GM12878 (cell line): ENCODE results near the gene RERE. TPM values are rescaled to one million over a fixed set of nuclear protein-coding genes. Genes with fewer than 3 reads are reported as not detected.

Source experiments
- ATAC-seq: fragments of 200-7000 bp; cut with Tn5 transposase; 3 replicates; pipeline ENCODE4 v1.9.1; 2020; ENCODE audit warnings: mild to moderate bottlenecking, moderate library complexity
- BruUV-seq: library from RNA; stranded (reverse); fragments of 400-500 nt; replicated peaks from 2 replicates; lab custom pipeline; 2021; lab: Mats Ljungman, UMichigan
- CTCF ChIA-PET: fragments of 300-600 bp; sonication (Branson Sonifier 250); formaldehyde crosslinking; extraction: SDS; loops from one replicate; lab custom pipeline; 2021; ENCODE audit warnings: inconsistent platforms; lab: Yijun Ruan, JAX
- POLR2A ChIA-PET: fragments of 350-600 bp; formaldehyde crosslinking; extraction: SDS; loops from one replicate; lab custom pipeline; 2021; ENCODE audit warnings: inconsistent platforms; lab: Charles Lee
- RAD21 ChIA-PET: fragments of 300-600 bp; sonication (Branson Sonifier 250); formaldehyde crosslinking; loops from one replicate; lab custom pipeline; 2023; ENCODE audit warnings: antibody characterized with exemption; ENCODE audit not compliant: unreplicated experiment; lab: Charles Lee
- SMC1A ChIA-PET: fragments of 300-600 bp; sonication (Branson Sonifier 250); formaldehyde crosslinking; loops from one replicate; lab custom pipeline; 2023; ENCODE audit not compliant: unreplicated experiment, uncharacterized antibody; lab: Charles Lee
- DNase-seq: peaks from one replicate; pipeline ENCODE4 v3.0.0-alpha.2; 2011; ENCODE audit warnings: low read depth, low spot score
- FAIRE-seq: peaks from 3 replicates; lab custom pipeline; 2011; peaks lifted over from hg19 to GRCh38; lab: Jason Lieb, UNC
- H2AFZ ChIP-seq: 2 replicates; pipeline ENCODE4 v1.6.0; 2011; ENCODE audit warnings: low read depth, low read length, control low read depth; ENCODE audit not compliant: control insufficient read depth
- H3K27ac ChIP-seq: 2 replicates; pipeline ENCODE4 v1.5.1; 2011; ENCODE audit warnings: control low read depth; ENCODE audit not compliant: control insufficient read depth, insufficient read depth
- H3K27me3 ChIP-seq, 2 experiments: replicated peaks in 1 of 2; 2 replicates each; pipeline versions ENCODE4 v1.6.0 to v1.6.1; 2011; ENCODE audit warnings: low read length in 1 of 2; ENCODE audit not compliant: control insufficient read depth in 2 of 2, insufficient read depth in 2 of 2
- H3K36me3 ChIP-seq, 2 experiments: 2 replicates each; pipeline ENCODE4 v1.5.1; 2011; ENCODE audit warnings: low read length in 1 of 2; ENCODE audit not compliant: control insufficient read depth in 2 of 2, insufficient read depth in 2 of 2
- H3K4me1 ChIP-seq: 2 replicates; pipeline ENCODE4 v1.6.1; 2011; ENCODE audit warnings: mild to moderate bottlenecking, low read length, moderate library complexity, mixed read lengths; ENCODE audit not compliant: control insufficient read depth, insufficient read depth
- H3K4me2 ChIP-seq: 2 replicates; pipeline ENCODE4 v1.6.0; 2011; ENCODE audit warnings: control low read depth; ENCODE audit not compliant: control insufficient read depth, insufficient read depth
- H3K4me3 ChIP-seq: fragments of 200-600 bp; sonication (generic); 2 replicates; pipeline ENCODE4 v1.5.1; 2016
- H3K79me2 ChIP-seq: 2 replicates; pipeline ENCODE4 v1.6.0; 2011; ENCODE audit warnings: low read length; ENCODE audit not compliant: control insufficient read depth, insufficient read depth
- H3K9ac ChIP-seq: 2 replicates; pipeline ENCODE4 v1.8.0; 2011; ENCODE audit warnings: low read length, control low read depth, mixed read lengths; ENCODE audit not compliant: control insufficient read depth, insufficient read depth
- H3K9me3 ChIP-seq: replicated peaks from 3 replicates; pipeline ENCODE4 v1.5.1; 2011; ENCODE audit warnings: mild to moderate bottlenecking, low read length; ENCODE audit not compliant: control insufficient read depth, insufficient read depth
- H4K20me1 ChIP-seq: 2 replicates; pipeline ENCODE4 v1.6.0; 2011; ENCODE audit not compliant: control insufficient read depth, insufficient read depth
- BACH1 ChIP-seq: fragments of 450-650 bp; IDR thresholded peaks from 2 replicates; pipeline ENCODE4 v1.6.1; 2017; ENCODE audit warnings: mild to moderate bottlenecking, borderline replicate concordance
- EED ChIP-seq: sonication (generic); IDR thresholded peaks from 2 replicates; pipeline ENCODE4 v1.6.1; 2016; ENCODE audit warnings: antibody characterized with exemption, low read depth
- IKZF2 ChIP-seq, 2 experiments: fragments of 450-650 bp; IDR thresholded peaks; 2 replicates each; pipeline ENCODE4 v1.6.1; 2017; ENCODE audit warnings: mild to moderate bottlenecking in 2 of 2, moderate library complexity in 2 of 2
- JUND ChIP-seq: IDR thresholded peaks from 2 replicates; pipeline ENCODE4 v1.6.1; 2012; ENCODE audit warnings: low read depth, mild to moderate bottlenecking, low read length, improper control_type of control experiment, moderate library complexity
- NR2C1 ChIP-seq: fragments of 450-650 bp; IDR thresholded peaks from 2 replicates; pipeline ENCODE4 v1.6.1; 2017; ENCODE audit warnings: antibody characterized with exemption, mild to moderate bottlenecking, moderate library complexity
- NRF1 ChIP-seq: conservative IDR thresholded peaks from 2 replicates; pipeline ENCODE4 v1.6.1; 2011; ENCODE audit warnings: mild to moderate bottlenecking, low read depth, low read length, improper control_type of control experiment
- PAX8 ChIP-seq: fragments of 450-650 bp; IDR thresholded peaks from 2 replicates; pipeline ENCODE4 v1.6.1; 2017; ENCODE audit warnings: mild to moderate bottlenecking, moderate library complexity
- SRF ChIP-seq, 2 experiments: IDR thresholded peaks; 2 replicates each; pipeline ENCODE4 v1.6.1; 2011; ENCODE audit warnings: low read depth in 2 of 2, low read length in 2 of 2, mild to moderate bottlenecking in 1 of 2, moderate library complexity in 1 of 2
- STAT3 ChIP-seq: IDR thresholded peaks from 2 replicates; pipeline ENCODE4 v1.6.1; 2011; ENCODE audit warnings: low read depth, low read length, improper control_type of control experiment
- SUZ12 ChIP-seq: fragments of 200-600 bp; sonication (generic); IDR thresholded peaks from one replicate; pipeline ENCODE4 v1.6.1; 2018; ENCODE audit warnings: antibody characterized with exemption, mild to moderate bottlenecking; ENCODE audit not compliant: unreplicated experiment
- YBX1 ChIP-seq: fragments of 450-650 bp; IDR thresholded peaks from 2 replicates; pipeline ENCODE4 v1.6.1; 2016; ENCODE audit warnings: antibody characterized with exemption
- ZNF274 ChIP-seq: IDR thresholded peaks from one replicate; pipeline ENCODE4 v1.8.0; 2011; ENCODE audit not compliant: insufficient read length, insufficient read depth
- WGBS: methylation state at CpG from one replicate; pipeline ENCODE4 v1.1.6; 2016; ENCODE audit warnings: low lambda C conversion rate; ENCODE audit not compliant: insufficient replicate concordance, insufficient coverage; ENCODE audit errors: missing lambda C conversion rate; 5-methylcytosine and 5-hydroxymethylcytosine counted together
- in situ Hi-C: fragments of 300-500 bp; cut with MboI; formaldehyde crosslinking; loops from 9 replicates; pipeline ENCODE4 v1.14.3; 2018; ENCODE audit warnings: mixed read lengths
- intact Hi-C: fragments of 100-400 bp; cut with micrococcal nuclease; formaldehyde crosslinking; loops from one replicate; pipeline ENCODE4 v1.14.2; 2022; ENCODE audit not compliant: unreplicated experiment
- polyA plus RNA-seq, 11 experiments: library from polyadenylated mRNA; depleted of rRNA in 4 of 11; unstranded in 6 of 11; stranded (reverse) in 5 of 11; fragments of >200 nt; fragmentation: Nextera tagmentation in 4 of 11; fragmentation: Illumina TruSeq in 1 of 11; extraction: Ambion mirVana in 4 of 11; extraction: Trizol in 1 of 11; gene quantifications; 1 replicate in 1 of 11; 2 replicates in 10 of 11; pipeline versions ENCODE4 v1.2.1 to v1.2.3, GENCODE V29; 2011 to 2016; ENCODE audit warnings: inconsistent platforms in 2 of 11, missing spikeins in 2 of 11, low read depth in 1 of 11
- total RNA-seq, 4 experiments: library from RNA; depleted of rRNA in 3 of 4; stranded (reverse); fragments of >200 nt in 3 of 4; fragmentation: Illumina TruSeq in 1 of 4; extraction: Trizol in 1 of 4; gene quantifications; 2 replicates each; pipeline versions ENCODE4 v1.2.1 to v1.2.3, GENCODE V29; 2013 to 2021
- TF ChIP-seq, protein P1 (sequence below): fragments of 450-650 bp; IDR thresholded peaks from 2 replicates; pipeline ENCODE4 v1.6.1; 2014; ENCODE audit warnings: mild to moderate bottlenecking
- TF ChIP-seq, protein P2 (sequence below): fragments of 450-650 bp; IDR thresholded peaks from 2 replicates; pipeline ENCODE4 v1.6.1; 2018; ENCODE audit warnings: mild to moderate bottlenecking, low read depth, moderate library complexity; ENCODE audit not compliant: partially characterized antibody
- TF ChIP-seq, protein P3 (sequence below): fragments of 450-650 bp; IDR thresholded peaks from 2 replicates; pipeline ENCODE4 v1.6.1; 2017; ENCODE audit warnings: low read depth, mild to moderate bottlenecking, moderate library complexity
- TF ChIP-seq, protein P4 (sequence below): fragments of 450-650 bp; IDR thresholded peaks from 2 replicates; pipeline ENCODE4 v1.6.1; 2017; ENCODE audit warnings: mild to moderate bottlenecking, low read depth, inconsistent platforms; ENCODE audit not compliant: poor library complexity, severe bottlenecking

RERE gene
- total and polyA plus RNA-seq, 10 of the 15 experiments (the other 5 are each of a cell fraction or from before 2014, with no cell fraction given), result 5.2 to 60.5 (median 20.2) TPM

DNA sequence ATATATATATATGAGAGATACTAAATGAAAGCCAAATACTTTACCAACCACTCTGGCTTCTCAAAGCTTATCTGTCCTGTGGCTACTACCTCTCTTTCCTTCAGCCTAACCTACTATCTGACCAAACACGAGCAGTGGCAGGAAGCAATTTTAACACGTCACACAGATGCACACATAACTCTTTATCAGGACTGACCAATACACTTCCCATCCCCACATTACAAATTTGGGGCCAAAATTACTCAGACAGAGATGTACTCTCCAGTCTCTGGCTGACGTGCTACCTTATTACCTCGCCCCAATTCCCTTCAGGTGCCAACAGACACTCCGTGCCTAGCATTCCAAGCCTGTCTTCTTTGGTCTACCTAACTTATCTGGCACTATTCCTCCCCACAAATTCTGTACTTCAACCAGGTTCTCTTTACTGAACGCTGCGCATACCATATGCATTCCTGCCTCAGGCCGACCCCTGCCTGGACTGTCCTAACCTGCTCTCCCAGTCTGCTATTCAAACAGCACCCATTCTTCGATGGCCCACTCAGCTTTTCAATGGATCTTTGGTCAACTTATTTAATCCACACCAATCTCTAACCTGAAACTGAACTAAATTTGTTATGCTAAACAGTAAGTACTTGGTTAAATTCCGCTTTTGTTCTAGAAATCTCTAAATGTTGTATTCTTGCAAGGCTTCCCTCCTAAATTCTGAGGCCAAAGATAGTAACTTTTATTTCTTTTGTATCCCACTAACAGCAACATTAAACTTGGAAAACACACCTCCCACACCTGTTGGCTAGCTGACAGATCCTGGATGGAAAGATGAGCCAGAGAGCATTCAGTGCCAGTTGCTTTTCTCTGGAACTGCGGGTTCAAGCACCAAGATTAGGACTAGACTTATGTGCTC is 27.9 kb downstream of the RERE start:
- CTCF ChIA-PET, result no interaction called here
- intact Hi-C loops (no loop called here), in situ Hi-C loops (no loop called here)
- TF ChIP-seq, protein P1, sequence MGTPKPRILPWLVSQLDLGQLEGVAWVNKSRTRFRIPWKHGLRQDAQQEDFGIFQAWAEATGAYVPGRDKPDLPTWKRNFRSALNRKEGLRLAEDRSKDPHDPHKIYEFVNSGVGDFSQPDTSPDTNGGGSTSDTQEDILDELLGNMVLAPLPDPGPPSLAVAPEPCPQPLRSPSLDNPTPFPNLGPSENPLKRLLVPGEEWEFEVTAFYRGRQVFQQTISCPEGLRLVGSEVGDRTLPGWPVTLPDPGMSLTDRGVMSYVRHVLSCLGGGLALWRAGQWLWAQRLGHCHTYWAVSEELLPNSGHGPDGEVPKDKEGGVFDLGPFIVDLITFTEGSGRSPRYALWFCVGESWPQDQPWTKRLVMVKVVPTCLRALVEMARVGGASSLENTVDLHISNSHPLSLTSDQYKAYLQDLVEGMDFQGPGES, result no peak
- no peak for TF ChIP-seq NR2C1
- no peak for TF ChIP-seq EED
- no peak for TF ChIP-seq JUND
- TF ChIP-seq BACH1, result no peak
- TF ChIP-seq NRF1, result no peak
- no peak for TF ChIP-seq SRF (IDR thresholded peaks at IDR 0.05; ENCODE audit: low read depth in 2 of 2, low read length in 2 of 2)
- no peak for TF ChIP-seq YBX1
- TF ChIP-seq SUZ12, result no peak
- TF ChIP-seq PAX8, result no peak
- TF ChIP-seq ZNF274, result no peak
- no peak for TF ChIP-seq STAT3
- TF ChIP-seq, protein P2, sequence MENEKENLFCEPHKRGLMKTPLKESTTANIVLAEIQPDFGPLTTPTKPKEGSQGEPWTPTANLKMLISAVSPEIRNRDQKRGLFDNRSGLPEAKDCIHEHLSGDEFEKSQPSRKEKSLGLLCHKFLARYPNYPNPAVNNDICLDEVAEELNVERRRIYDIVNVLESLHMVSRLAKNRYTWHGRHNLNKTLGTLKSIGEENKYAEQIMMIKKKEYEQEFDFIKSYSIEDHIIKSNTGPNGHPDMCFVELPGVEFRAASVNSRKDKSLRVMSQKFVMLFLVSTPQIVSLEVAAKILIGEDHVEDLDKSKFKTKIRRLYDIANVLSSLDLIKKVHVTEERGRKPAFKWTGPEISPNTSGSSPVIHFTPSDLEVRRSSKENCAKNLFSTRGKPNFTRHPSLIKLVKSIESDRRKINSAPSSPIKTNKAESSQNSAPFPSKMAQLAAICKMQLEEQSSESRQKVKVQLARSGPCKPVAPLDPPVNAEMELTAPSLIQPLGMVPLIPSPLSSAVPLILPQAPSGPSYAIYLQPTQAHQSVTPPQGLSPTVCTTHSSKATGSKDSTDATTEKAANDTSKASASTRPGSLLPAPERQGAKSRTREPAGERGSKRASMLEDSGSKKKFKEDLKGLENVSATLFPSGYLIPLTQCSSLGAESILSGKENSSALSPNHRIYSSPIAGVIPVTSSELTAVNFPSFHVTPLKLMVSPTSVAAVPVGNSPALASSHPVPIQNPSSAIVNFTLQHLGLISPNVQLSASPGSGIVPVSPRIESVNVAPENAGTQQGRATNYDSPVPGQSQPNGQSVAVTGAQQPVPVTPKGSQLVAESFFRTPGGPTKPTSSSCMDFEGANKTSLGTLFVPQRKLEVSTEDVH, result no peak
- TF ChIP-seq, protein P3, sequence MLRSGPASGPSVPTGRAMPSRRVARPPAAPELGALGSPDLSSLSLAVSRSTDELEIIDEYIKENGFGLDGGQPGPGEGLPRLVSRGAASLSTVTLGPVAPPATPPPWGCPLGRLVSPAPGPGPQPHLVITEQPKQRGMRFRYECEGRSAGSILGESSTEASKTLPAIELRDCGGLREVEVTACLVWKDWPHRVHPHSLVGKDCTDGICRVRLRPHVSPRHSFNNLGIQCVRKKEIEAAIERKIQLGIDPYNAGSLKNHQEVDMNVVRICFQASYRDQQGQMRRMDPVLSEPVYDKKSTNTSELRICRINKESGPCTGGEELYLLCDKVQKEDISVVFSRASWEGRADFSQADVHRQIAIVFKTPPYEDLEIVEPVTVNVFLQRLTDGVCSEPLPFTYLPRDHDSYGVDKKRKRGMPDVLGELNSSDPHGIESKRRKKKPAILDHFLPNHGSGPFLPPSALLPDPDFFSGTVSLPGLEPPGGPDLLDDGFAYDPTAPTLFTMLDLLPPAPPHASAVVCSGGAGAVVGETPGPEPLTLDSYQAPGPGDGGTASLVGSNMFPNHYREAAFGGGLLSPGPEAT, result no peak
- TF ChIP-seq, protein P4, sequence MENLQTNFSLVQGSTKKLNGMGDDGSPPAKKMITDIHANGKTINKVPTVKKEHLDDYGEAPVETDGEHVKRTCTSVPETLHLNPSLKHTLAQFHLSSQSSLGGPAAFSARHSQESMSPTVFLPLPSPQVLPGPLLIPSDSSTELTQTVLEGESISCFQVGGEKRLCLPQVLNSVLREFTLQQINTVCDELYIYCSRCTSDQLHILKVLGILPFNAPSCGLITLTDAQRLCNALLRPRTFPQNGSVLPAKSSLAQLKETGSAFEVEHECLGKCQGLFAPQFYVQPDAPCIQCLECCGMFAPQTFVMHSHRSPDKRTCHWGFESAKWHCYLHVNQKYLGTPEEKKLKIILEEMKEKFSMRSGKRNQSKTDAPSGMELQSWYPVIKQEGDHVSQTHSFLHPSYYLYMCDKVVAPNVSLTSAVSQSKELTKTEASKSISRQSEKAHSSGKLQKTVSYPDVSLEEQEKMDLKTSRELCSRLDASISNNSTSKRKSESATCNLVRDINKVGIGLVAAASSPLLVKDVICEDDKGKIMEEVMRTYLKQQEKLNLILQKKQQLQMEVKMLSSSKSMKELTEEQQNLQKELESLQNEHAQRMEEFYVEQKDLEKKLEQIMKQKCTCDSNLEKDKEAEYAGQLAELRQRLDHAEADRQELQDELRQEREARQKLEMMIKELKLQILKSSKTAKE, result no peak
- no peak for TF ChIP-seq IKZF2 (IDR thresholded peaks at IDR 0.05)
- Histone ChIP-seq H3K9me3 (no peaks in the 10 kb centered on the region), H4K20me1 (no peaks in the 10 kb centered on the region), H2AFZ (no peak overlapping the region), H3K79me2 (no peaks in the 10 kb centered on the region; the same call in none of the 2 replicates), H3K27me3 (no peaks in the 10 kb centered on the region), H3K4me2 (no peak overlapping the region), H3K4me3 (no peak overlapping the region), H3K27ac (no peak overlapping the region), H3K9ac (no peak overlapping the region), H3K4me1 (no peaks in the 10 kb centered on the region), H3K36me3 (no peaks in the 10 kb centered on the region; a peak in 1 of 4 replicates)
- no TSS peak for BruUV-seq
- ATAC-seq, result no peak
- POLR2A ChIA-PET, result no interaction called here
- no peak for DNase-seq
- 98% methylated on average over 11 of the region's 11 CpGs for WGBS
- SMC1A ChIA-PET, result interaction anchor here (1.5 kb wide), 1 partner anchor 8 kb away, joined by 3 read pairs; no protein-coding TSS in a partner anchor
- no peak for FAIRE-seq
- RAD21 ChIA-PET, result no interaction called here
